ENCODE results near the gene ALPL.

The ALPL gene

DNA sequence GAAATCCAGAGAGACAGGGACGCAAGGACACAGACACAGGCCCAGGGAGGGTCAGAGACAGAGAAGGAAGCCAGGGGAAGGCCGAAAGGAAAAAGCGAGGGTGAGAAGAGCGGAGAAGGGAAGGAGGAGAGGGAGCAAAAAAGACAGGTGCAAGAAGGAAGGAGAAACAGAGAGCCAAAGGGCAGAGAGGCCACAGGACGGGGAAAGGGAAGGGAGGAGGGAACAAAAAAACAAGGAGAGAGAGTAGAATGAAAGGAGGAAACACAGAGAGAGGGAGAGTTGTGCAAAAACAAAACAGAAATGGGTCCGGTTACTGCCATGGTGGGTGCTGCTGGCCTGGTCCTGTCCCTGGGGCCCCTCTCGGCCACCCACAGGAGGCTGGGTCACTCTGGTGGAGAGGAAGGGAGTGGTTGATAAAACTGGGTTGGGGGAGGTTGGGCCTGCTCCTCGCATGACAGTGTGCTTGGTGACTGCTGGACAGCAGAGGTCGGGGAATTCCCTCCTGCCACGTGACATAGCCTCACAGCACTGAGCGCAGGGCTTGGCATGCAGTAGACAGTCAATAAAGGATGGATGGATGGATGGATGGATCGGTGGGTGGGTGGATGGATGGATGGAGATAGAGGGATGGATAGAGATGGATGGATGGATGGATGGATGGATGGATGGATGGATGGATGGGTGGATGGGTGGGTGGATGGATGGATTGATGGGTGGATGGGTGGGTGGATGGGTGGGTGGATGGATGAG lies 95.2 kb downstream of the ALPL start:
- DNase-seq, result peak; percentile 16

DNA sequence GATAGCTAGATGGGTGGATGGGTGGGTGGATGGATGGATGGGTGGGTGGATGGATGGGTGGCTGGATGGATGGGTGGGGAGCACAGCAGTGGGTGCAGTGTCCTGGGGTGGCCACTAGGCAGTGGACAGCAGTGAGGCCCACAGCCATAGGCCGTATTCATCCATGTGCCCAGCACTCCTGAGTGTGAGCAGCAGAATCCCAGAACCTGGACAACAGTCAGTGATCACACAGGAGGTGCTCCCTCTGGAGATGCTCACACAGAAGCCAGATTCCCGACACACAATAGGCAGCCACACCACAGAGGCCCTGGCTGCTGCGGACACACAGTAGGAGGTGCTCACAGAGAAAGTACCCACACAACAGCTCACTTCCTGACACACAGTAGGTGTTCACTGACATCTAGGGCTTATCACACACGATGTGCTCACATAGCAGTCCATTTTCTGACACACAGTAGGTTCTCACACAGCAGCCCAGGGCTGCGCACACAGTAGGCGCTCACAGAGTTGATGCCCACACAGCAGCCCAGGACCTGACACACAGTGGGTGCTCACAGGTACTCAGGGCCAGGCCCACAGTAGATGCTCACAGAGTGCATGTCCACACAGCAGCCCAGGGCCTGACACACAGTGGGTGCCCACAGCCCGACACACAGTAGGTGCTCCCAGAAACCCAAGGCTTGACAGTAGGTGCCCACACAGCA lies 95.9 kb downstream of the ALPL start:
- DNase-seq, result no peak

DNA sequence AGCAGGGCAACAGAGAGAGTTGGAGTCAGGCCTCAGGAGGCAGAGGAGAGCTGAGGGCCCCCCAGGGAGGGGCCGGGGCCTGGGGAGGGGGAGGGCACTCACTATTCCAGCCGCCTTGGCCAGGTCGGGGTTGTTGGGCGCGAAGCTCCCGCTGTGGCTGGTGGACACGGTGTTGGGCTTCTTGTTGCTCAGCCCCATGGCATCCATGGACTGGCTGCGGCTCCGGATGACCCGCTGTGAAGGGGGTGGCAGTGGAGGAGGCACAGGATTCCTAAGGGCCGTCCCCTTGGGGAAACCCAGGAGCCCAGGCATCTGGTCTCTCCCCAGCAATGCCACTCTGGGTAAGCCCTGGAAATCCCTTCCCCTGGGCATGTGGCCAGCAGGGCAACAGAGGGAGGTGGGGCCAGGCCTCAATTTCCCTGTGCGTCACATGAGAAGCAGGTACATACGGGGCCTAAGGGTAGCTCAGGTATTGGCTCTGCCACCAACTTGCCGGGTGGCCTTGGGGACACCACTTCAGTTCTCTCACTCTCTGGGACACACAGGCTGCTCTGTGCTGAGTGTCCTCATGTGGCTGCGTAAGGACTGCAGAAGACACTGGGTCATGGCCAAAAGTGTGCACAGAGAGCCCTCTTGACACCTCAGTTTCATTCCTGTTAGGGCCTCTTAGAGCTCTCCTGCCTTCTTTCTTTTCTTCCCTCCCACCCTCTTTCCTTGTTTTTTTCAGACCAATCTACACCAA lies 96.9 kb downstream of the ALPL start:
- no peak for DNase-seq

DNA sequence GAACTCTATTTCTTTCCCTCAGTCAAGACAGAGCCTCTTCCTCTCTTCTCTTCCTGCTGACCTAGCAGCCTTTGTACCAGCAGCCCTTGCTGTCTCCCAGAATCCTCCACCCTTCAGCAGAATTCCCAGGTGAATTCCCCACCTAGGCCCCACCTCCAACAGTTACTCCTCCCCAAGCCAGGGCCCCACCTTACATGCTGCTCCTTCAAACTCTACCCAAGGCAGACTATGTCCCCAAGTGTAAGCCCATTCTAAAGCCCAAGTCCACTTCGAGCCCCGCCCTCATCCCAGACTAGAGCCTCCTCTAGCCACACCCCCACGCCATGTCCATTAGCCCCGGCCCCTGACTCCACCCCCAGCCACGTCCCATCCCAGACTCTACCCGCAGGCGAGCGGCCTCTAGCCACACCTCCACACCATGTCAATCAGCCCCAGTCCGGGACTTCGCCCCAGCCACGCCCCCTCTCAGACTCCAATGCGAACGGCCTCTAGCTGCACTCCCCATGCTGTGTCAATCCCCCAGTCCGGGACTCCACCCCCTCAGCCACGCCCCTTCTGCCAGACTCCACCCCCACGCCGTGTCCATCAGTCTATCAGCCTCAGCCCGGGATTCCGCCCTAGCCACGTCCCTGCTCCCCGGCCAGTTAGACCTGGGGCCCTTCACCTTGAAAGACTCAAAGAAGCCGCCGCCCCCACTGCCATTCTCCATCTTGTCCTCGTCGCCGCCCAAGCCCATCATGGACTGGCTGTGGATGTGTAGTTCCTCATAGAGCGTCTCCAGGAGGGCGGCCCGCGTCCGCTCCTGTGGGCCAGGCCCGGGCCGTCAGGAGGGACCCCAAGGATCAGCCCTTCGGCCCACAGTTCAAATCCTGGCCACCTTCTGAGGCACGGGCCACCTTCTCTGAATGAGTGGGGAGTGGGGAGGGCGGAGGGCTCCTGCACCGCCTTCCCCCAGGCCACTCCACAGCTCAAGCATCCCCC lies 98.6 kb downstream of the ALPL start:
- peak; percentile 82 for DNase-seq

DNA sequence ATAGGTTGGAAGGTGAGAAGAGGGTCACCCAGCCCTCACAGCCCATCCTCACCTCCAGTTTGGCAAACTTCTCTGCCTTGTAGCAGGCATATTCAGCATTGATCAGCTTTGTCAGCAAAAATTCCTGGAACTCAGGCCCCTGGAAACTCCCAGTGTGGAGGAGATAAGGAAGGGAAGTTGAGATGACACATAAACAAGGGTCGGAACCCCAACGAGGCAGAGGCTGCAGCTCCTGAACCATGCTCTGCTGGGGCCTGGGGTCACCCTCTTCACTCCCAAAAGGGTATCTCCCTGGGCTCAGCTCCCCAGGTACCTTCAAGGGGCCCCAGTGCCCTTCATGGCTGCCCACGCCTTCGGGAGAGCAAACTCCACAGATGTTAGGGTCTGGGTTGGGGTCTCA lies 99.6 kb downstream of the ALPL start:
- no peak for DNase-seq

DNA sequence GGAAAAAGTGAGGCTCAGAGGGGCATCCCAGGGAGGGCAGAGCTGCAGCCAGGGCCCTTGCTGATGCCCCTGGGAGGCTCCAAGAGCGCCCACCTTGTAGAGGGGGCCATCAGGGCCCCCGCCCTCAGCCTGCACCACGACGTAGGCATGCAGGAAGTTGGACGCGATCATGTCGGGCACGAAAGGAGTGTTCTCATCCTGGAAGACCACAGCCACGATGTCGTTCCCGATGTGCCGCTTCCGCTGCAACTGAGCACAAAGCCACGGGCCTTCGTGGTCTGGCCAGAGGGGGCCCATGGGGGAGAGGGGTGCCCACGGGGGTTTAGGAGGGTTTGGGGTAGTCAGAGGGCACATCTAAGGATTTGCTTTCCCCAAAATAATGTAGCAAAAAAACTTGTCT lies 100.8 kb downstream of the ALPL start:
- no peak for DNase-seq

DNA sequence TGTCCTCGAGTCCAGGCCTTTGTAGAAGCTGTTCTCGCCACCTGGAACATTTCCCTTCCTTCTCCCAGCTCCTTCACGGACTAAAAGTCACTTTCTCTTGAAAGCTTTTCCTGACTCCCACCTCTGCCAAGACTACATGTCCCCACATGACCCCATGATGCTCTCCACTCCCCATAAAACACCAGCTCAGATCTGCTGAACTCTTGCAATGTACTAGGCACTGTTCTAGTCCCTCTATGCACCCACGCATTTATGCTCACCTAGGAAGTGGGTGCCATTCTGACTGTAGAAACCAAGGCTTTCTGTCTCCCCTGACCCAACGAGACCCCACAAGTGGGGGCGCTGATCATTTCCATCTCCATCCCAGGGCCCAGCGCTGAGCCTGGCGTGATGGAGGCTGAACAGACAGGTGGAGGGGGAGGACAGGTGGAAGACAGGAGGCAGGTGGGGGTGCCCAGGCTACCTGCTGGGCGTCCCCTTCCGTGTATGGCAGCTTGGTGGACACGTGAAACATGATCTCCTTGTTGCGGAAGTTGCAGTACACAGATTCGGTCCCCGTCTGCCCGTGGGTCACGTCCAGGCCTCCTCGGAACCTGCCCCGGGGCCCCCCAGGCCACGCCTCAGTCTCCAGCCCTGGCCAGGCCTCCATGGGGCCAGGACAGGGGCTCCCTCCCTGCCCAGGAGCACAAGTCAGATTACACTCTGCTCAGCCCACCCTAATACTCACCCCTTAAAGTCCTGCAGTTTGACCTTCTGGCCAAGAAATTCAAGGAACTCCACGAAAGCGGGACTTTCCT lies 102.0 kb downstream of the ALPL start:
- no peak for DNase-seq

DNA sequence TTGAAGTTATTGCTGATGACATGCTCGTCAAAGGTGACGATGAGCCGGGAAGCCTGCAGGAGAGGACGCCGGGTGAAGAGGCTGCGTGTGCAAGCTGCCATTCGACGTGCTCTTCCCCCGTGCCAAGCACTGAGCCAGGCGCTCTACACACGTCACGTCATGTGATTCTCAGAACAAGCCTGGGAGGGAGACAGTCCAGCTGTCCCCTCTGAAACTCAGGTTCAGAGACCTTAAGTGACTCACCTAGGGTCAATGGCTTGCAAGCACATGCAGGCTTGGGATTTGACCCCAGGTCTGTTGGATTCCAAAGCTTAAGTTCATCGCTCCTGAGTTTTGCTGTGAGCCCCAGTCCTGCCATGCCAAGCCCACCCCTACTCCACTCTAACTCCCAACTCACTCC lies 102.8 kb downstream of the ALPL start:
- DNase-seq, result no peak

DNA sequence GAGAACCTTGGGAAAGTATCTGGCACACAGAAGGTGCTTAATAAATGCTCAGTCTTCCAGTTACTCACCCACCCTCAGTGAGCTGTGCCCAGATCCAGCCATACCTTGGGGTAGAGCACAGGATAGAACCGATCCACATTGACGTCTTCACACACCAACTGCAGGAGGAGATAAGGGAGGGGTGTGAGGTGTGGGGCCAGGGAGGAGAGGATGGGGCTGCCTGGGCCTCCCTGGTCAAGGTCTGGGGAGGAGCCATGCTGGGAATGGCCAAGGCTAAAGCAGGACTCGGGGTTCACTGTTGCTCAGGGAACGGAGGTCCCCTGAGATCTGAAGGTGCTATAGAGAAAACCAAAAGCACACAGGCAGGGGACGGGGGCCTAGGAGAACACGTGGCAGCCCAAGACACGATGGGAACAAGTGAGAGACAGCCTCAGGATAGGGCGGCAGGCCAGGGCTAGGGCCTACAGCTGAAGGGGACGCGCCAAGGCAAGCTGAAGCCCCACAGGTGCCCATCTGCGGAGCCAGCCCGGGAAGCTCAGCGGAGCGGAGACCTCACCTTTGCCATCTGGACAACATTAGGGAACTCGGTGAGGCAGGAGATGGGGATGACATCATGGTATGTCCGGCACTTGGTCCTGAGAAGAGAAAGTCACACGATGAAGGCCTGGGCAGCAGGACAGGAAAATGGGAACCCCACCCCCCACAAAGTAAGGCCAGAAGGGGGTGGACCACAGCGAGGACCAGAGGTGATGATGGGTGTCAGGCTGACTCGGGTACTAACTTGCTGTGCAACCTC lies 104.0 kb downstream of the ALPL start:
- DNase-seq, result no peak

DNA sequence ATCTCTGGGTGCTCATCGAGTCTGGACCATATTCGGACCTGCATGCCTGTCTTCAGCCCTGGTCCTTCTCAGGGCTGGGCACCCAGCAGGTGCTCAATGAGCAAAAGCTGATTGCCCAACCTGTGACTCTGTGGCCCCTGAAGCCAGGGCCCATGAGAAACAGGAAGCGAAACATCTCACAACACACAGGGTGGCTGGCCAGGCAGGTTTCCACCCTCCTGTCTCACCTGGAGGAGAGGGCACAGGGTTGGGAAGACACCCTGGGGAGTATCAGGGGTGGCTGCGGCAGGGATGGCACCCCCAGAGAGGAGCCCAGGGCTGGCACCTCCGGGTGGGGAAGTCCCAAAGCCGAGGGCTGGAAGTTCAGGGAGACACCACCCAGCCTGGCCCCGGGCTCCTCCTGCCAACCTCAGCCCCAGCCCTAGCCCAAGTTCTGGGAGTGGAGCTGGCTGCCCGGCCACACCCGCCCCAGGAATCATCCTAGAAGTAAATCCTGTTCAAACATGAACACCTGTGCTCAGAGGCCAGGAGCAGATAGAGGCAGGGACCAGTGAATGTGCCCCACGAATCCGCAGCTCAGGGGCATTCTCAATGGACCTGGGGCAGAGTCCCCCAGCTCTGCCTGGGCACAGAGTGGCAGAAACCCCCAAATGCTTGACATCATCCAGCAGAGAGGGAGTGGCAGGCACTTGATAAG lies 105.3 kb downstream of the ALPL start:
- DNase-seq, result no peak

DNA sequence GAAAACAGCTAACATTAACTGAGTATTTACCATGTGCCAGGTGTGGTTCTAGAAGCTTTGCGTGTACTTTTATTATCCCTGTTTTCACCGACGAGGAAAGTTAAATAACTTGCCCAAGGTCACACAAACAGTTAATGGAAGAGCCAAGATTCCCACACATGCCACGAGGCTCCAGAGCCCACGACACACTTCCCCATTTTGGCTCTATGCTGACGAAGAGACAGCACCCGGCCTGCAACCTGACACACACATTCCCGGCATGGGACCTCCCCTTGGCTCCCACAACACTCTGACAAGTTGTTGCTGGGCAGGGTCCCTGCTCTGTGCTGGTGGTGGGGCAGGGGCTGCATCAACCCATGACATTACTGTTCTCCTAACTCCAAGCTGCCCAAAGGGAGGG lies 107.1 kb downstream of the ALPL start:
- DNase-seq, result peak; percentile 77

DNA sequence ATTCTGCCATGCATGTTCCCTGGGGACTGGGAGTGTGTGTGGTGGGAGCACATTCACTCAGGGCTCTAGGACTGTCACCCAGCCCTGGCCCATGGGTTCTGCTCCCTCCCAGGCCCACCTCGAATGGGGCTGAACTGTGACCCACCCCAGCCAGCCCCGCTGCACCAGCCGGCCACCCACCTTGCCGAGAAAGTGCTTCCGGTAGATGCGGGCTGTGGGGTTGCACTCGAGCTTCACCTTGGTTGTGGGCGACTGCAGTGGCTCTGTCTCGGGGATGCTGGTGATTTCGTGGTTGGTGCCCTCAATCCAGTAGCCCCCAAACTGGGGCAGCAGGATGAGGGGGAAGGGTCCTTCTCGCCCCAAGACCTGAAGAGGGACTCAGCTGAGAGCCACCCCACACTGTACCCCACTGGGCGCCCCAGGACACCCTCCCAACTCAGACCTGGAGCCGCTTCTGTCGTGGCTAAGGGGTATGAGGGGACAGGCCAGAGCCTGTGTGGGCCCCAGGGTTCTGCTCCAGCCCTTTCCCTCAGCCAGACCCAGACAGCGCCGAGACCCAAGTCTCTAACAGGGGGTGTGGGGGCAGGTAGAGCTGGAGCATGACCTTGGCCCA lies 108.0 kb downstream of the ALPL start:
- no peak for DNase-seq

DNA sequence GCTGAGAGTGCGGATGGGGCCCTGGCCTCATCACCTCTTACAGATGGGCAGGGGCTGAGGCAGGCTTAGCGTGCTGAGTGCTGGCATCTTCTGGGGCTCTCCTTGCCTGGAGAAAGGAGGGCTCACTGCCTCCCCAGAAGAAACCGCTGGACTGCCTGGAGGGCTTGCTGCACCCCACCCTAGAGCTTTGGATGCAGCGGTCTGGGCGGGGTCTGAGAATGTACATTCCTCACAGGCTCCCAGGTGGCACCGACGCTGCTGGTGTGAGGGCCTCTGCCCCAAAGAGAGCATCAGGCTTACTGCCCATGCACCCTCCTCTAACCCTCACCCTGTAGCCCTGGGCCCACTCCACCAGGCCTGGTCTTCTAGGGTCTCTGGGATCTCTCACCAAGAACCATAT lies 108.8 kb downstream of the ALPL start:
- DNase-seq, result no peak

DNA sequence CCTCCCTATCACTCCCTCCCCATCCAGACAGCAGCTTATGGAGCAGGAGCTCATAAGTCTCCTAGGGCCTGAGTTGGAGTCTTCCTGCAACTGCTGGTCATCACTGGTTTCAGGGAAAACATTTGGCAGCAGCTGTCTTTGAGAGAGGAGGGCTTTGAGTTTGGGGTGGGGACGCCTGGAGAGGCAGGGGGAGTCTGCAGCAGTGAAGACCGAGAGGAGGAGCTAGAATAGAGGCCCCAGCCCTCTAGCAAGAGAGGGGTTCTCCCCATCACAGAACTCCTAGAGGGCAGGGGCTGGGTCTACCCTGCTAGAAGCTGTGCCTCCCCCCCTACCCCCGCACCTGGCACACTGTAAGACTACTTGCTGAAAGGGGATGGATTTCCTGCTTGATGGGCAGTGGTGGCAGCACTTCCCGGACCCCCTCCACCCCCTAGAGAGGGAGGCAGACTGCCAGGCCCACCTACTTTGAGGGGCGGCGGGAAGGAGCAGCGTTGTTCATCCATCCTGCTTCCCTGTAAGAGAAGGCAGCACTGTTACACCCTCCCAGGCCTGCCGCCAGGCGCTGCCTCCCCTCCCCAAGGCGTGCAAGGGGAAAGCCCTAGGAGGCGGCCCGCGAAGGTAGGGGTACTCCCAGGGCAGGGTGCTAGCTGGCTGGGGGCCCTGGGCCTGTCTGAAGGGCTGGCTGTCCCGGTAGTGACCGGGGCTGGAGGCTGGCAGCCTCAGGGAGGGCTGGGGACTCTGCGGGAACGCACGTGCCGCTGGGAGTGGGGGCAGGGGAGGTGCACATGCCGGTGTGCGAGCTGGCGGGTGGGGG lies 109.5 kb downstream of the ALPL start:
- DNase-seq, result no peak

DNA sequence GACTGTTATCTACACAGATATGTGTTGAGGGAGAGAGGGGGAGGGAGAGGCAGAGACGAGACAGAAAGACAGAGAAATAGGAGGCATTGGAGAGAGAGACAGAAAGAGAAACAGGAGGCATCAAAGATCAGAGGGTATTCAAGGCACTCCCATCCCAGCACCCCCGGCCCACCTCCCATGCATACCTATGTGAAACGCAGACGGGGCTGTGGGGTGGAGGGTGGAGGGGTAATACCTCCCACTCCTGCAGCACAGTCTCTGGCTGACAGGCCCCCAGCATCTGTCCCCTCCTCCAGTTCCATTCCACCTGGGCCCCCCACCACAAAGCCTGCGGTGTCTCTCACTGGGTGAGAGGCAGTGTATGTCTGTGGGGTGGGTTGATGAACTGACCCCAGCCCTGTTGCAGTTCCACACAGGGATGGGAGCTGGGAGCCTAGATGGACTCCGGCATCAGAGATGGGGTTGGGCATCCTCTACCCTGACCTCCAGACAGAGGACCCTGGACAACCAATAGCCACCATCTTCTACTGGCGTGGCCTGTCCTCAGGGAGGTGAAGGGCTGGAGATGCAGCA lies 110.2 kb downstream of the ALPL start:
- no peak for DNase-seq

DNA sequence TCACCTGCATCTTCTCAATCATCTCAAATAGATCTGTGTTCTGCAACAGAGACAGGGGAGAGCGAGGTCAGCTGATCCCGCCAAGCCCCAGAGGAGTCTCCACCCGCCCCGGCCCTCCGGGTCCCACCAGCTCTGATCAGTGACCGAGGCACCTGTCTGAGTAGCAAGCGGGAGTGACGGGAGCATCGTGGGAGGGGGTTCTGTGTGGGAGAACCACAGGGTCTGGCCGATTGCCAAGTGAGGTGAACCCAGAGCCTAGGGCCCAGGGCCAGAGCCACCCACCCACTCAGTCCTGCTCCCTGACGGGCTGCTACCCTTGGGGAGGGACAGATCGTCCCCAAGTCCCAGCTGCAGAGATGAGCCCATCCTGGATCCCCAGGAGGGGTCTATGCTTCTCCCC lies 110.8 kb downstream of the ALPL start:
- DNase-seq, result no peak

DNA sequence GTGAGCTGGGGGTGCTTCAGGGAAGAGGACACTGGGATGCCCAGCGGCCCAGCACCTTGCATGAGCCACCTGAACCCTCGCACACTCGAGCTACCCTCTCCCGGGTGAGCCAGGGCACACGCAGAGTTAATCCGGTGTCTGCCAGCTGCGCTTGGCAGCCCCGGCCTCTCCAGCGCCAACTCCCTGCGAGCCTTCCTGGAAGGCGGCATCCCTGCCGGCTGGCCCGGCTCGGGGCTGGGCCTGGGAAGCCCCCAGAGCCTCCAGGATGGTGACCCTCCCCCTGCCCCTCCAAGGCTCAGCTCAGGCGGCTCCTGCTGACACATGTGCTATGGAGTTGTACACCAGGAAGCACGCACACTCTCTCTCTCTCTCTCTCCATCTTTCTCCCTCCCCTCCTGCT lies 111.3 kb downstream of the ALPL start:
- DNase-seq, result no peak

DNA sequence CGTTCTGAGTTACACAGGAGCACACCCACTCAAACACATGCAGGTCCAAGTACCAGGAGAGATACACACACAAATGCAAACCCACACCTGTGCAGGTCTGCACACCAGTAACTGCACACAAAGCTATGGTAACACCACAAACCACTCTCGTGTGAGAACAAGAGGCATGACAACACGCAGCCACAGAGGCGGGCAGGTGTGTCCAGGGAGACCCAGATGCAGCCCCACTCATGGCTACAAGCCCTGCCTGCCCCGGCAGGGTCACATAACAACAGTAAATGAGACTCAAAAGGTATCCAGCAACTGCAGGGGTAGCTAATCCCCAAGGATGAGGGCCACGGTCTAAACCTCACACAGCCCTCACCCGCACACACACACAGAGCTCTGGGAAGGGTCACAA lies 111.8 kb downstream of the ALPL start:
- no peak for DNase-seq

All from suppressor macrophage treated with lipopolysaccharide for 4 hours (primary cell).